ENCODE data around the gene ITGAX. TPM values are rescaled to one million over a fixed set of nuclear protein-coding genes. Genes with fewer than 3 reads are reported as not detected.

ITGAX gene
- total and polyA plus RNA-seq, 10 of the 15 experiments (the other 5 are each of a cell fraction or from before 2014, with no cell fraction given) = 1.6 to 37.9 (median 17.9) TPM

GRCh38 chr16:31347445-31347844 is 7.5 kb upstream of the ITGAX start:
- no peaks in the 10 kb centered on the region for H3K36me3 ChIP-seq (ENCODE audit: control insufficient read depth in 2 of 2, insufficient read depth in 2 of 2, low read length in 1 of 2)
- ChIA-PET SMC1A (ENCODE audit: uncharacterized antibody, unreplicated experiment) (interaction anchor here (1.1 to 1.2 kb wide), 2 partner anchors 11 to 12 kb away, joined by 3 to 4 read pairs; no protein-coding TSS in a partner anchor), RAD21 (ENCODE audit: unreplicated experiment) (no interaction called here), CTCF (interaction anchor here (1.0 kb wide), 1 partner anchor 394 kb away, joined by 3 read pairs; no protein-coding TSS in a partner anchor), POLR2A (no interaction called here)
- peak; percentile 54; the same call in 1 of the 2 replicates for TF ChIP-seq SPI1 (IDR thresholded peaks at IDR 0.05; ENCODE audit: borderline replicate concordance, insufficient read depth, low read depth, low read length)
- TF ChIP-seq MEF2B (IDR thresholded peaks at IDR 0.05; ENCODE audit: partially characterized antibody, poor library complexity, severe bottlenecking) = no peak
- TF ChIP-seq RUNX3 (IDR thresholded peaks at IDR 0.05; ENCODE audit: low read length) = no peak
- TF ChIP-seq ESRRA (IDR thresholded peaks at IDR 0.05; ENCODE audit: low read length) = no peak
- no peak for FAIRE-seq
- H3K27ac ChIP-seq (ENCODE audit: control insufficient read depth, insufficient read depth) = no peak overlapping the region
- H3K27me3 ChIP-seq (replicated peaks in 1 of 2; ENCODE audit: control insufficient read depth in 2 of 2, insufficient read depth in 2 of 2, low read length in 1 of 2) = no peaks in the 10 kb centered on the region
- H4K20me1 ChIP-seq (ENCODE audit: control insufficient read depth, insufficient read depth) = no peaks in the 10 kb centered on the region
- BruUV-seq (replicated peaks) = no TSS peak
- H3K4me1 ChIP-seq (ENCODE audit: control insufficient read depth, insufficient read depth, low read length) = peaks cover 47% of the 10 kb centered on the region
- H2AFZ ChIP-seq (ENCODE audit: control insufficient read depth, low read depth, low read length) = no peak overlapping the region
- DNase-seq (ENCODE audit: low read depth, low spot score) = no peak
- WGBS (ENCODE audit: insufficient coverage, insufficient replicate concordance, low lambda C conversion rate, missing lambda C conversion rate) = 29% methylated on average over 5 of the region's 5 CpGs
- H3K79me2 ChIP-seq (ENCODE audit: control insufficient read depth, insufficient read depth, low read length) = no peaks in the 10 kb centered on the region
- intact Hi-C loops (cut with micrococcal nuclease; ENCODE audit: unreplicated experiment) = no loop called here
- no peak for ATAC-seq
- no peak overlapping the region for H3K4me3 ChIP-seq
- in situ Hi-C loops (cut with MboI) = no loop called here
- H3K9me3 ChIP-seq (replicated peaks; ENCODE audit: control insufficient read depth, insufficient read depth, low read length) = peaks cover 2% of the 10 kb centered on the region; the same call in 1 of the 3 replicates
- H3K4me2 ChIP-seq (ENCODE audit: control insufficient read depth, insufficient read depth) = no peak overlapping the region
- H3K9ac ChIP-seq (ENCODE audit: control insufficient read depth, insufficient read depth, low read length) = no peak overlapping the region

DNA sequence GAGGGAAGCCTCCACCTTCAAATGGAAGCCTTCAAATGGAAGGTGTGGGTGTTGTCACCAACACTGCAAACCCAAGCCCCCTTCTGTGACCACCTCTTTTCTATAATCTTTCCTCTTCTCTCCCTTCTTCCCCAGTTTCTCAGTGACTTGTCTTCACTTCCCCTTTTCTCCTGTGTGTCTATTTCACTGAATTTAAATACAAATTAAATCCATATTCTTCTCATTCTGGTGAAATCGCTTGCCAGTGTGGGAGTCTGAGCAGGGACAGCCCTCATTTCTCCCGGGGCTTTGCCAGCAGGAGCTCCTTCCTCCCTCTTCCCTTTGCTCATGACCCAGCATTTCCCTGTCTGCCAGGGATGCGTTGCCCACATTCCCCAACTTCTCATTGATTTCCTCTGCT is 6.4 kb upstream of the ITGAX start:
- ChIA-PET RAD21 (ENCODE audit: unreplicated experiment) (interaction anchor here (1.8 kb wide), 1 partner anchor 83 kb away, joined by 4 read pairs; no protein-coding TSS in a partner anchor), SMC1A (ENCODE audit: uncharacterized antibody, unreplicated experiment) (interaction anchor here (1.1 to 1.2 kb wide), 2 partner anchors 10 to 13 kb away, joined by 3 to 4 read pairs; no protein-coding TSS in a partner anchor), POLR2A (interaction anchor here (0.5 kb wide), 1 partner anchor 108 kb away, joined by 4 read pairs; no protein-coding TSS in a partner anchor), CTCF (interaction anchor here (1.0 kb wide), 1 partner anchor 395 kb away, joined by 3 read pairs; no protein-coding TSS in a partner anchor)
- Histone ChIP-seq H3K4me2 (ENCODE audit: control insufficient read depth, insufficient read depth) (0 out of 2 replicates have a peak overlapping the region, but pooled peaks have one; percentile 7), H4K20me1 (ENCODE audit: control insufficient read depth, insufficient read depth) (no peaks in the 10 kb centered on the region), H3K4me1 (ENCODE audit: control insufficient read depth, insufficient read depth, low read length) (peaks cover 56% of the 10 kb centered on the region), H3K36me3 (ENCODE audit: control insufficient read depth in 2 of 2, insufficient read depth in 2 of 2, low read length in 1 of 2) (no peaks in the 10 kb centered on the region), H3K27me3 (replicated peaks in 1 of 2; ENCODE audit: control insufficient read depth in 2 of 2, insufficient read depth in 2 of 2, low read length in 1 of 2) (no peaks in the 10 kb centered on the region), H3K9ac (ENCODE audit: control insufficient read depth, insufficient read depth, low read length) (no peak overlapping the region), H3K27ac (ENCODE audit: control insufficient read depth, insufficient read depth) (no peak overlapping the region), H2AFZ (ENCODE audit: control insufficient read depth, low read depth, low read length) (no peak overlapping the region), H3K4me3 (no peak overlapping the region), H3K9me3 (replicated peaks; ENCODE audit: control insufficient read depth, insufficient read depth, low read length) (peaks cover 2% of the 10 kb centered on the region; the same call in 1 of the 3 replicates), H3K79me2 (ENCODE audit: control insufficient read depth, insufficient read depth, low read length) (no peaks in the 10 kb centered on the region)
- no TSS peak for BruUV-seq (replicated peaks)
- FAIRE-seq = no peak
- DNase-seq (ENCODE audit: low read depth, low spot score) = no peak
- 15% methylated on average over 3 of the region's 3 CpGs for WGBS (ENCODE audit: insufficient coverage, insufficient replicate concordance, low lambda C conversion rate, missing lambda C conversion rate)
- in situ Hi-C loops (cut with MboI) (no loop called here), intact Hi-C loops (cut with micrococcal nuclease; ENCODE audit: unreplicated experiment) (no loop called here)
- ATAC-seq = no peak
- TF ChIP-seq IKZF2 (IDR thresholded peaks at IDR 0.05) (peak; percentile 64 to 76; a peak in 3 of 4 replicates), KLF5 (IDR thresholded peaks at IDR 0.05; ENCODE audit: partially characterized antibody) (no peak), CREB1 (IDR thresholded peaks at IDR 0.05; ENCODE audit: low read depth) (no peak), TARDBP (IDR thresholded peaks at IDR 0.05; ENCODE audit: borderline replicate concordance) (no peak), ZSCAN29 (IDR thresholded peaks at IDR 0.05) (no peak), BHLHE40 (IDR thresholded peaks at IDR 0.05; ENCODE audit: borderline replicate concordance in 1 of 2, low read depth in 2 of 2, low read length in 1 of 2) (no peak), GABPA (IDR thresholded peaks at IDR 0.05; ENCODE audit: low read depth) (no peak), CREM (IDR thresholded peaks at IDR 0.05; ENCODE audit: low read depth) (no peak), HCFC1 (IDR thresholded peaks at IDR 0.05; ENCODE audit: low read length) (no peak), NR2C2 (IDR thresholded peaks at IDR 0.05; ENCODE audit: borderline replicate concordance, control insufficient read depth, insufficient read length, low read depth) (no peak), POLR2AphosphoS5 (IDR thresholded peaks at IDR 0.05; ENCODE audit: low read length) (no peak)
- TF ChIP-seq, protein P1, sequence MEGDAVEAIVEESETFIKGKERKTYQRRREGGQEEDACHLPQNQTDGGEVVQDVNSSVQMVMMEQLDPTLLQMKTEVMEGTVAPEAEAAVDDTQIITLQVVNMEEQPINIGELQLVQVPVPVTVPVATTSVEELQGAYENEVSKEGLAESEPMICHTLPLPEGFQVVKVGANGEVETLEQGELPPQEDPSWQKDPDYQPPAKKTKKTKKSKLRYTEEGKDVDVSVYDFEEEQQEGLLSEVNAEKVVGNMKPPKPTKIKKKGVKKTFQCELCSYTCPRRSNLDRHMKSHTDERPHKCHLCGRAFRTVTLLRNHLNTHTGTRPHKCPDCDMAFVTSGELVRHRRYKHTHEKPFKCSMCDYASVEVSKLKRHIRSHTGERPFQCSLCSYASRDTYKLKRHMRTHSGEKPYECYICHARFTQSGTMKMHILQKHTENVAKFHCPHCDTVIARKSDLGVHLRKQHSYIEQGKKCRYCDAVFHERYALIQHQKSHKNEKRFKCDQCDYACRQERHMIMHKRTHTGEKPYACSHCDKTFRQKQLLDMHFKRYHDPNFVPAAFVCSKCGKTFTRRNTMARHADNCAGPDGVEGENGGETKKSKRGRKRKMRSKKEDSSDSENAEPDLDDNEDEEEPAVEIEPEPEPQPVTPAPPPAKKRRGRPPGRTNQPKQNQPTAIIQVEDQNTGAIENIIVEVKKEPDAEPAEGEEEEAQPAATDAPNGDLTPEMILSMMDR (IDR thresholded peaks at IDR 0.05 in 2 of 3, conservative IDR thresholded peaks at IDR 0.05 in 1 of 3; ENCODE audit: control insufficient read depth in 2 of 3, extremely low read depth in 1 of 3, insufficient read depth in 1 of 3, low read depth in 3 of 3, low read length in 3 of 3) = no peak

All from GM12878 (cell line).